HG02870 (cell line): ENCODE measurements around the gene CENPH.
"Not testable (repeated sequence)": the region's sequence is repeated elsewhere in the genome, so short reads cannot be mapped to it uniquely, and the experiment has no call there.

Source experiments
- ATAC-seq: cut with Tn5 transposase; IDR thresholded peaks from one replicate; pipeline ENCODE4 v1.9.1; 2021; ENCODE audit warnings: mild to moderate bottlenecking, moderate library complexity; ENCODE audit not compliant: unreplicated experiment

The CENPH gene

GRCh38 chr5:69189162-69190086 lies at the start of gene CENPH:
Gene CENPH, plus strand, starts transcription at chr5:69189583. Its CDS starts 52 bp downstream, at chr5:69189635.
- ATAC-seq: peak; percentile 92

- ATAC-seq: not testable (repeated sequence)
Measured at GRCh38 chr5:69140239-69140638, 49.1 kb upstream of the CENPH start.

- ATAC-seq: no peak
Measured at GRCh38 chr5:69140827-69141226, 48.6 kb upstream of the CENPH start.

- not testable (repeated sequence) for ATAC-seq
Measured at GRCh38 chr5:69148576-69148975, 40.8 kb upstream of the CENPH start.

GRCh38 chr5:69148981-69149675 lies 40.3 kb upstream of the CENPH start:
- no peak for ATAC-seq

GRCh38 chr5:69149676-69150010 lies 39.7 kb upstream of the CENPH start:
- no peak for ATAC-seq

GRCh38 chr5:69152731-69153130 lies 36.7 kb upstream of the CENPH start:
- no peak for ATAC-seq

GRCh38 chr5:69156456-69156855 lies 32.9 kb upstream of the CENPH start:
- no peak for ATAC-seq

- no peak for ATAC-seq
Measured at GRCh38 chr5:69158039-69158438, 31.3 kb upstream of the CENPH start.

GRCh38 chr5:69160651-69161050 lies 28.7 kb upstream of the CENPH start:
- ATAC-seq: no peak

GRCh38 chr5:69166686-69167492 lies 22.5 kb upstream of the CENPH start, which contains the start of gene CCNB1:
Gene CCNB1, plus strand, starts transcription at chr5:69167150. Its CDS starts 113 bp downstream, at chr5:69167263.
- peak; percentile 99 for ATAC-seq

- no peak for ATAC-seq
Measured at GRCh38 chr5:69167493-69167855, 21.9 kb upstream of the CENPH start.

- no peak for ATAC-seq
Measured at GRCh38 chr5:69167929-69168328, 21.5 kb upstream of the CENPH start.

GRCh38 chr5:69170495-69170894 lies 18.9 kb upstream of the CENPH start:
- ATAC-seq: no peak

- ATAC-seq: no peak
Measured at GRCh38 chr5:69170969-69171368, 18.4 kb upstream of the CENPH start.

GRCh38 chr5:69181659-69182293 lies 7.6 kb upstream of the CENPH start:
- not testable (repeated sequence) for ATAC-seq

GRCh38 chr5:69184621-69185020 lies 4.8 kb upstream of the CENPH start:
- ATAC-seq: no peak

- no peak for ATAC-seq
Measured at GRCh38 chr5:69187342-69187741, 2.0 kb upstream of the CENPH start.

GRCh38 chr5:69188811-69189161 lies 597 bp upstream of the CENPH start:
- ATAC-seq: no peak

- no peak for ATAC-seq
Measured at GRCh38 chr5:69202497-69202896, 13.1 kb downstream of the CENPH start.
